PC-9 (cell line): ENCODE results near the gene NOS1. TPM values are rescaled to one million over a fixed set of nuclear protein-coding genes. Genes with fewer than 3 reads are reported as not detected.

Experiments used
- BruUV-seq: library from RNA; stranded (reverse); fragments of 400-500 nt; replicated peaks from 2 replicates; lab custom pipeline; 2021; lab: Mats Ljungman, UMichigan
- CTCF ChIA-PET: fragments of 300-600 bp; sonication (Branson Sonifier 250); formaldehyde crosslinking; loops from one replicate; lab custom pipeline; 2022; ENCODE audit warnings: antibody characterized with exemption; lab: Charles Lee
- POLR2A ChIA-PET: fragments of 300-600 bp; sonication (Branson Sonifier 250); formaldehyde crosslinking; loops from one replicate; lab custom pipeline; 2022; ENCODE audit warnings: antibody characterized with exemption; ENCODE audit not compliant: unreplicated experiment; lab: Charles Lee
- DNase-seq, 2 experiments: peaks; one replicate each; pipeline versions ENCODE4 v3.0.0 to v3.0.0-alpha.2; 2015 to 2022; ENCODE audit warnings: mixed read lengths in 1 of 2
- H2AFZ ChIP-seq: fragments of 200-600 bp; sonication (generic); 2 replicates; pipeline ENCODE4 v1.8.1; 2017; ENCODE audit warnings: antibody characterized with exemption
- H3F3A ChIP-seq: fragments of 200-600 bp; sonication (generic); 2 replicates; pipeline ENCODE4 v1.8.1; 2017; ENCODE audit warnings: antibody characterized with exemption, mild to moderate bottlenecking, low read depth; ENCODE audit not compliant: insufficient read depth
- H3K27ac ChIP-seq: fragments of 200-600 bp; sonication (generic); 2 replicates; pipeline ENCODE4 v1.6.1; 2016; ENCODE audit warnings: mixed run types
- H3K27me3 ChIP-seq: fragments of 200-600 bp; sonication (generic); 2 replicates; pipeline ENCODE4 v1.6.1; 2016; ENCODE audit warnings: low read depth, mixed run types; ENCODE audit not compliant: insufficient read depth
- H3K36me3 ChIP-seq: fragments of 200-600 bp; sonication (generic); 2 replicates; pipeline ENCODE4 v1.6.1; 2016; ENCODE audit warnings: low read depth, mixed run types
- H3K4me1 ChIP-seq: fragments of 200-600 bp; sonication (generic); replicated peaks from 2 replicates; pipeline ENCODE4 v1.6.1; 2016; ENCODE audit warnings: mixed run types; ENCODE audit not compliant: insufficient read depth
- H3K4me2 ChIP-seq: fragments of 200-600 bp; sonication (generic); 2 replicates; pipeline ENCODE4 v1.6.1; 2017; ENCODE audit warnings: mixed run types
- H3K4me3 ChIP-seq: fragments of 200-600 bp; sonication (generic); 2 replicates; pipeline ENCODE4 v1.6.1; 2016; ENCODE audit warnings: mixed run types
- H3K79me2 ChIP-seq: fragments of 200-600 bp; sonication (generic); 2 replicates; pipeline ENCODE4 v1.6.1; 2017; ENCODE audit warnings: low read depth, mixed run types
- H3K9me2 ChIP-seq: fragments of 200-600 bp; sonication (generic); 2 replicates; pipeline ENCODE4 v1.8.1; 2017; ENCODE audit warnings: mild to moderate bottlenecking; ENCODE audit not compliant: insufficient read depth
- H3K9me3 ChIP-seq: fragments of 200-600 bp; sonication (generic); 2 replicates; pipeline ENCODE4 v1.8.1; 2016; ENCODE audit warnings: low read depth; ENCODE audit not compliant: insufficient read depth
- H4K20me1 ChIP-seq: fragments of 200-600 bp; sonication (generic); 2 replicates; pipeline ENCODE4 v1.8.1; 2017; ENCODE audit not compliant: insufficient read depth
- CTCF ChIP-seq: fragments of 200-600 bp; sonication (generic); conservative IDR thresholded peaks from 2 replicates; pipeline ENCODE4 v1.6.1; 2017; ENCODE audit warnings: mixed run types, antibody characterized with exemption, mild to moderate bottlenecking, moderate library complexity
- EZH2 ChIP-seq: fragments of 200-600 bp; sonication (generic); IDR thresholded peaks from 2 replicates; pipeline ENCODE4 v1.8.0; 2017; ENCODE audit warnings: antibody characterized with exemption, low read depth
- intact Hi-C: fragments of 100-400 bp; cut with micrococcal nuclease; formaldehyde crosslinking; loops from one replicate; pipeline ENCODE4 v1.10.0; 2022; ENCODE audit not compliant: unreplicated experiment
- total RNA-seq: library from RNA; stranded (reverse); gene quantifications from 2 replicates; pipeline ENCODE4 v1.2.3, GENCODE V29; 2021

NOS1 gene
- total RNA-seq, 1 experiment from 2014 or later, result not detected

GRCh38 chr12:117255386-117255785 lies 106.0 kb downstream of the NOS1 start:
- Histone ChIP-seq H3K36me3 (no peaks in the 10 kb centered on the region), H3K9me3 (no peaks in the 10 kb centered on the region), H3K4me3 (no peak overlapping the region), H4K20me1 (no peaks in the 10 kb centered on the region), H3K79me2 (no peaks in the 10 kb centered on the region), H3K9me2 (no peaks in the 10 kb centered on the region), H2AFZ (no peak overlapping the region), H3K27me3 (peaks cover 83% of the 10 kb centered on the region), H3K4me2 (no peak overlapping the region), H3K27ac (no peak overlapping the region), H3K4me1 (no peaks in the 10 kb centered on the region), H3F3A (no peaks in the 10 kb centered on the region)
- ChIA-PET POLR2A (no interaction called here), CTCF (no interaction called here)
- intact Hi-C loops, result no loop called here
- no TSS peak for BruUV-seq
- TF ChIP-seq CTCF (no peak), EZH2 (no peak)
- DNase-seq, result no peak

- H3K27me3 ChIP-seq, result peaks cover 79% of the 10 kb centered on the region
- no peak for TF ChIP-seq CTCF
- TF ChIP-seq EZH2, result no peak
- no peak overlapping the region for H3K4me3 ChIP-seq
- H3F3A ChIP-seq, result no peaks in the 10 kb centered on the region
- intact Hi-C loops, result no loop called here
- BruUV-seq, result no TSS peak
- ChIA-PET POLR2A (no interaction called here), CTCF (no interaction called here)
- no peak for DNase-seq
- no peak overlapping the region for H2AFZ ChIP-seq
- H3K9me2 ChIP-seq, result no peaks in the 10 kb centered on the region
- H3K27ac ChIP-seq, result no peak overlapping the region
- no peaks in the 10 kb centered on the region for H3K4me1 ChIP-seq
- H3K9me3 ChIP-seq, result no peaks in the 10 kb centered on the region
- H3K36me3 ChIP-seq, result no peaks in the 10 kb centered on the region
- H3K4me2 ChIP-seq, result no peak overlapping the region
- no peaks in the 10 kb centered on the region for H4K20me1 ChIP-seq
- no peaks in the 10 kb centered on the region for H3K79me2 ChIP-seq
Observed at GRCh38 chr12:117243488-117243887, 117.9 kb downstream of the NOS1 start.

- Histone ChIP-seq H3K4me3 (no peak overlapping the region), H3K79me2 (no peaks in the 10 kb centered on the region), H2AFZ (no peak overlapping the region), H3K9me3 (no peaks in the 10 kb centered on the region), H3K27me3 (peaks cover 85% of the 10 kb centered on the region), H3K9me2 (no peaks in the 10 kb centered on the region), H3K4me1 (no peaks in the 10 kb centered on the region), H4K20me1 (no peaks in the 10 kb centered on the region), H3F3A (no peaks in the 10 kb centered on the region), H3K36me3 (no peaks in the 10 kb centered on the region), H3K4me2 (no peak overlapping the region), H3K27ac (no peak overlapping the region)
- POLR2A ChIA-PET, result no interaction called here
- intact Hi-C loops, result no loop called here
- no peak for TF ChIP-seq CTCF
- CTCF ChIA-PET, result no interaction called here
- BruUV-seq, result no TSS peak
- no peak for DNase-seq
Observed at GRCh38 chr12:117241697-117242096, 119.7 kb downstream of the NOS1 start.
